ENCODE measurements around the gene ZNF366.
A peak's percentile ranks its signal among the peaks of the same experiment; 100 is the strongest.

ZNF366 gene

GRCh38 chr5:72443883-72444282 is 63.3 kb downstream of the ZNF366 start:
- no peak for TF ChIP-seq CTCF (IDR thresholded peaks at IDR 0.05; ENCODE audit: low read depth, low read length, missing control alignments)

GRCh38 chr5:72441862-72442540 is 65.2 kb downstream of the ZNF366 start:
- peak; percentile 83 for DNase-seq (ENCODE audit: extremely low read depth, low read depth)
- no peak for TF ChIP-seq CTCF (IDR thresholded peaks at IDR 0.05; ENCODE audit: low read depth, low read length, missing control alignments)
- no peak overlapping the region for H3K4me3 ChIP-seq (replicated peaks; ENCODE audit: low read depth, low read length)

More at GRCh38 chr5:72443883-72444282, 63.3 kb downstream of the ZNF366 start:
- no peak for DNase-seq (ENCODE audit: extremely low read depth, low read depth)
- H3K4me3 ChIP-seq (replicated peaks; ENCODE audit: low read depth, low read length) = no peak overlapping the region

- DNase-seq (ENCODE audit: extremely low read depth, low read depth) = no peak
- no peak for TF ChIP-seq CTCF (IDR thresholded peaks at IDR 0.05; ENCODE audit: low read depth, low read length, missing control alignments)
- H3K4me3 ChIP-seq (replicated peaks; ENCODE audit: low read depth, low read length) = no peak overlapping the region
Measured at GRCh38 chr5:72441094-72441723, 66.0 kb downstream of the ZNF366 start.

GRCh38 chr5:72440207-72440638 is 67.0 kb downstream of the ZNF366 start:
- H3K4me3 ChIP-seq (replicated peaks; ENCODE audit: low read depth, low read length) = no peak overlapping the region
- DNase-seq (ENCODE audit: extremely low read depth, low read depth) = no peak
- no peak for TF ChIP-seq CTCF (IDR thresholded peaks at IDR 0.05; ENCODE audit: low read depth, low read length, missing control alignments)

GRCh38 chr5:72439192-72439591 is 68.0 kb downstream of the ZNF366 start:
- no peak for TF ChIP-seq CTCF (IDR thresholded peaks at IDR 0.05; ENCODE audit: low read depth, low read length, missing control alignments)
- DNase-seq (ENCODE audit: extremely low read depth, low read depth) = no peak
- H3K4me3 ChIP-seq (replicated peaks; ENCODE audit: low read depth, low read length) = no peak overlapping the region

- no peak for TF ChIP-seq CTCF (IDR thresholded peaks at IDR 0.05; ENCODE audit: low read depth, low read length, missing control alignments)
- no peak overlapping the region for H3K4me3 ChIP-seq (replicated peaks; ENCODE audit: low read depth, low read length)
- DNase-seq (ENCODE audit: extremely low read depth, low read depth) = no peak
Measured at GRCh38 chr5:72438141-72438540, 69.1 kb downstream of the ZNF366 start.

Data from HFF-Myc (cell line).